Upper lobe of left lung (tissue), 4 donors: Measurements from ENCODE around the gene OR2B6.

ENCODE experiments used
- CTCF ChIP-seq, 6 experiments: fragments of 450-650 bp in 4 of 6; fragments of 200-600 bp in 2 of 6; sonication (generic) in 2 of 6; IDR thresholded peaks; one replicate each; pipeline ENCODE4 v1.5.1; 2016 to 2019; ENCODE audit warnings: antibody characterized with exemption in 6 of 6
- EP300 ChIP-seq, 4 donors: sonication (generic); formaldehyde crosslinking; IDR thresholded peaks; one replicate each; pipeline ENCODE4 v1.5.1; 2017; ENCODE audit warnings: antibody characterized with exemption in 4 of 4, control low read depth in 2 of 4
- POLR2A ChIP-seq, 4 donors: fragments of 450-650 bp; IDR thresholded peaks; one replicate each; pipeline ENCODE4 v1.5.1; 2016 to 2017; ENCODE audit warnings: antibody characterized with exemption in 4 of 4, mild to moderate bottlenecking in 2 of 4
- POLR2AphosphoS5 ChIP-seq, 2 donors: sonication (generic); formaldehyde crosslinking; IDR thresholded peaks; one replicate each; pipeline ENCODE4 v1.5.1; 2017; ENCODE audit warnings: antibody characterized with exemption in 2 of 2

DNA sequence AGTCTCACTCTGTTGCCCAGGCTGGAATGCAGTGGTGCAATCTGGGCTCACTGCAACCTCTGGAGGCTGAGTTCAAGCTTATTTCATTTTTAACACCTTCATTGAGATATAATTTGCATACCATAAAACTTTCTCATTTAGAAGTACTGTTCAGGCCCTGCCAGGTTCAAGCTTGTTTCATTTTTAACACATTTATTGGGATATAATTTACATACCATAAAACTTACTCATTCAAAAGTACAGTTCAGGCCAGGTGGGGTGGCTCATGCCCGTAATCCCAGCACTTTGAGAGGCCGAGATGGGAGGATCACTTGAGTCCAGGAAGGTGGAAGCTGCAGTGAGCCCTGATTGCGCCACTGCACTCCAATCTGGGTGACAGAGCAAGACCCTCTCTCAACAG, 5.5 kb downstream of the OR2B6 start:
- no peak for TF ChIP-seq CTCF (IDR thresholded peaks at IDR 0.05)
- TF ChIP-seq EP300 (IDR thresholded peaks at IDR 0.05), result no peak
- no peak for TF ChIP-seq POLR2A (IDR thresholded peaks at IDR 0.05)
- no peak for TF ChIP-seq POLR2AphosphoS5 (IDR thresholded peaks at IDR 0.05)
